Central memory CD8-positive, alpha-beta T cell (primary cell): Measurements from ENCODE around the gene VMP1.
"Not testable (repeated sequence)": the region's sequence is repeated elsewhere in the genome, so short reads cannot be mapped to it uniquely, and the experiment has no call there.

Experiments used
- ATAC-seq: fragments of 150-1000 bp; cut with Tn5 transposase; replicated peaks from 2 replicates; pipeline ENCODE4 v1.10.0; 2022; ENCODE audit warnings: mild to moderate bottlenecking, moderate FRiP score, moderate number of reproducible peaks; ENCODE audit not compliant: poor library complexity, severe bottlenecking; ENCODE audit errors: extremely low read depth
- DNase-seq, 2 donors: peaks; one replicate each; pipeline ENCODE4 v3.0.0; 2021; ENCODE audit warnings: low spot score in 2 of 2
- H3K27ac Mint-ChIP-seq: one replicate; pipeline ENCODE4 v1.8.0; 2022; ENCODE audit warnings: low read depth, mild to moderate bottlenecking, moderate library complexity, mixed read lengths
- H3K27me3 Mint-ChIP-seq: one replicate; pipeline ENCODE4 v1.8.0; 2022; ENCODE audit warnings: mixed read lengths
- H3K36me3 Mint-ChIP-seq: one replicate; pipeline ENCODE4 v1.8.0; 2022; ENCODE audit warnings: mild to moderate bottlenecking, moderate library complexity, mixed read lengths; ENCODE audit not compliant: insufficient read depth
- H3K4me1 Mint-ChIP-seq: one replicate; pipeline ENCODE4 v1.8.0; 2022; ENCODE audit warnings: mixed read lengths
- H3K4me3 Mint-ChIP-seq: one replicate; pipeline ENCODE4 v1.8.0; 2022; ENCODE audit warnings: mild to moderate bottlenecking, moderate library complexity, mixed read lengths
- H3K9me3 Mint-ChIP-seq: one replicate; pipeline ENCODE4 v1.8.0; 2022; ENCODE audit warnings: mixed read lengths

The VMP1 gene

DNA sequence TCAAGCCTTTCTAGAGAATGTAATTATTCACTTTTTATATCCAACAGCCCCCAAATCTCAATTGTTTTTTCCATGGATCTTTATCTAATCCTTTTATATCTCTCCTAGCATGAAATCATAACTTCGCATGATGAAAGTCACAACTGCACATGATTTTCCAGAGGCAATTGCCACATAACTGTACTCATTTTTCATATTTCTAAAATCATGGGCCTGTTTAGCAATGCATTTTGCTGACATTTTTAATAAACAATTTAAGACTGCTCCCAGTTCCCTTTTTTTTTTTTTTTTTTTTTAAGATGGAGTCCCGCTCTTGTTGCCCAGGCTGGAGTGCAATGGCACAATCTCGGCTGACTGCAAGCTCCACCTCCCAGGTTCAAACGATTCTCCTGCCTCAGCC, 83.5 kb downstream of the VMP1 start:
- Mint-ChIP-seq H3K27me3 (no peaks in the 10 kb centered on the region), H3K27ac (no peak overlapping the region), H3K4me3 (no peak overlapping the region), H3K4me1 (peaks cover 15% of the 10 kb centered on the region), H3K9me3 (no peaks in the 10 kb centered on the region), H3K36me3 (peaks cover 11% of the 10 kb centered on the region)
- DNase-seq (no peak), ATAC-seq (no peak)

DNA sequence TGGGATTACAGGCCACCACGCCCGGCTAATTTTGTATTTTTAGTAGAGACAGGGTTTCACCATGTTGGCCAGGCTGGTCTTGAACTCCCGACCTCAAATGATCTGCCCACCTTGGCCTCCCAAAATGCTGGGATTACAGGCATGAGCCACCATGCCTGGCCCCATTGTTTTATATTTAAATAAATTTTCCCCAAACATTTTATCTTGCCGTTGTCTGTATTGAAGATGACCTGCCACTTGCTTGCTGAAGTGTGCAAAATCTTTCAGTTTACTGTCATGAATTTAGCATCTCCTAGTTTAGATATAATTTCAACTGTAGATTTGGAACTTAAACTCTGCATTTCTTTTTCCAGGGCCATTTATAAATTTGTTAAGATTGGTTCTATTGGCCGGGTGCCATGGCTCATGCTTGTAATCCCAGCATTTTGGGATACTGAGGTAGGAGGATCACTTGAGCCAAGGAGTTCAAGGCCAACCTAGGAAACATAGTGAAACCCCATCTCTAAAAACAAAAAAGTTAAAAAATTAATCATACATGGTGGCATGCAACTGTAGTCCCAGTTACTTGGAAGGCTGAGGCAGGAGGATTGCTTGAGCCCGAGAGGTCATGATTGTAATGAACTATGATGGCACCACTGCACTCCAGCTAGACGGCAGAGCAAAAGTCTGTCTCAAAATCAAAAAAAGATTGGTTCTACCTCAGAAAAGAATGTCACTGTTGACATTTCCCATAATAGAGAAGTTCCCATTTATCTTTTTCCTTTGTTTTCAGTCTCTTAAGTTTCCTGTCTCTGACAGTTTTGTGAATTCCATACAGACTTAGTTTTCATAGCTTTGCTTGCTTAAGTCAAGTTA, 84.4 kb downstream of the VMP1 start:
- H3K36me3 Mint-ChIP-seq = peaks cover 5% of the 10 kb centered on the region
- no peak overlapping the region for H3K27ac Mint-ChIP-seq
- no peaks in the 10 kb centered on the region for H3K9me3 Mint-ChIP-seq
- no peak overlapping the region for H3K4me3 Mint-ChIP-seq
- ATAC-seq = no peak
- no peaks in the 10 kb centered on the region for H3K27me3 Mint-ChIP-seq
- peaks cover 7% of the 10 kb centered on the region for H3K4me1 Mint-ChIP-seq
- DNase-seq = no peak

DNA sequence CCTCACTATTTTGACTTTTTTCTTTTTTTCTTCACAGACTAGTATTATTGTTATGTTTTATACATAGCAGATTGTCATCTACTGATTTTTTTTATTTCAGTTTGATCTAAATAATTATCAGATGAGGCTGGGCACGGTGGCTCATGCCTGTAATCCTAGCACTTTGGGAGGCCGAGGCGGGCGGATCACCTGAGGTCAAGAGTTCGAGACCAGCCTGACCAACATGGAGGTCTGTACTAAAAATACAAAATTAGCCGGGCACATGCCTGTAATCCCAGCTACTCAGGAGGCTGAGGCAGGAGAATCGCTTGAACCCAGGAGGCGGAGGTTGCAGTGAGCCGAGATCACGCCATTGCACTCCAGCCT, 85.0 kb downstream of the VMP1 start:
- not testable (repeated sequence) for H3K36me3 Mint-ChIP-seq, H3K9me3 Mint-ChIP-seq, H3K27me3 Mint-ChIP-seq, DNase-seq, H3K4me1 Mint-ChIP-seq, H3K27ac Mint-ChIP-seq, H3K4me3 Mint-ChIP-seq, ATAC-seq

DNA sequence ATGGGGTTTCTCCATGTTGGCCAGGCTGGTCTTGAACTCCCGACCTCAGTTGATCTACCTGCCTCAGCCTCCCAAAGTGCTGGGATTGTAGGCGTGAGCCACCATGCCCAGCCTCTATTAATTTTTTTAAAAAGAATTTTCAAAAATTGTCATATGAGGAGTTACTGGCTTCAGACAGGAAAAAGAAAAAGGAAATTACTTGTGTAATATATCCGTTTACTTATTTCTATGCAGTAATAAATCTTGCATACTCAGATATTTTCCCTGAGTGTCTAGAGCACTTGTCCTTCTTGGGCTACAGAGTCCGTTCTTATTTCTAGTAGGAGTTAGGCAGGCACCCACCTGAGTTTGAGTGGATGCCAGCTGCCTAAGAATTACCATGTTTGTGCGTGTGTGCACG, 85.8 kb downstream of the VMP1 start:
- peaks cover 7% of the 10 kb centered on the region for H3K36me3 Mint-ChIP-seq
- no peak overlapping the region for H3K27ac Mint-ChIP-seq
- H3K27me3 Mint-ChIP-seq = no peaks in the 10 kb centered on the region

DNA sequence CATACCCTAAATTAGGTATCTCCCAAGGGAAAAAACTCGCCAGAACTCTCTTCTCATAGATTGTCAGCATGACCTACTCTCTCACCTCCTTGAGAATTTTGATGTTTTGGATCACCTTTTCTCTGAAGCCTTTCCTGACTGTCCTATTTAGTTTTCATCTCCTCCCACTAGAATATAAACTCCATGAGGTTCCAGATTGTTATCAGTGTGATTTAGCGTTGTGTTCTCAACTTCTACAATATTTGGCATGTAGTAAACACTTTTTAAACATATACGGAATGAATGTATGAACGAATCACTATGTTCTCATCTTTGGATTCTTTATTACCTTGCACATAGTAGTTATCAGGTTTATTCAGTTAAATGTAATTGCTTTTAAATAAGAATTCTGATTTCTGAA, 88.7 kb downstream of the VMP1 start:
- DNase-seq = no peak
- no peaks in the 10 kb centered on the region for H3K27me3 Mint-ChIP-seq

More for the DNA sequence above, 85.8 kb downstream of the VMP1 start:
- DNase-seq = no peak
- Mint-ChIP-seq H3K4me1 (peaks cover 2% of the 10 kb centered on the region), H3K9me3 (no peaks in the 10 kb centered on the region), H3K4me3 (no peak overlapping the region)
- no peak for ATAC-seq

DNA sequence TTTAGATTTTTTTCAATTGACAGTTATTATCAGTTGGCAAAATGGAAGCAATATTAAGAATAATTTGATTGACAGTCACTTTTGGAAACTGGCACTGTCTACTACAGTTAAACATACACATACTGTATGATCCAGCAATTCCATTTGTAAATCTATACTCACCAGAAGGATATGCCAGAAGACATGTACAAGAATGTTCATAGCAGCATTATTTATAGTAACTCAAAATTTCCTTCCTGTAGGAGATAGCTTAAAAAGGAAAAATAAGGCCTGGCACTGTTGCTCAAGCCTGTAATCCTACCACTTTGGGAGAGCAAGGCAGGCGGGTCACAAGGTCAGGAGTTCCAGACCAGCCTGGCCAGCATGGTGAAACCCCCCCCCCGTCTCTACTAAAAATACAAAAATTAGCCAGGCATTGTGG, 89.3 kb downstream of the VMP1 start:
- H3K4me3 Mint-ChIP-seq = no peak overlapping the region
- peaks cover 5% of the 10 kb centered on the region for H3K4me1 Mint-ChIP-seq
- H3K27me3 Mint-ChIP-seq = no peaks in the 10 kb centered on the region
- no peak for ATAC-seq
- H3K36me3 Mint-ChIP-seq = peaks cover 2% of the 10 kb centered on the region
- no peak for DNase-seq
- H3K9me3 Mint-ChIP-seq = no peaks in the 10 kb centered on the region
- H3K27ac Mint-ChIP-seq = no peak overlapping the region

More for the DNA sequence above, 88.7 kb downstream of the VMP1 start:
- Mint-ChIP-seq H3K36me3 (peaks cover 3% of the 10 kb centered on the region), H3K4me3 (no peak overlapping the region), H3K9me3 (no peaks in the 10 kb centered on the region), H3K4me1 (peaks cover 5% of the 10 kb centered on the region), H3K27ac (peak overlapping the region; percentile 6)
- no peak for ATAC-seq

DNA sequence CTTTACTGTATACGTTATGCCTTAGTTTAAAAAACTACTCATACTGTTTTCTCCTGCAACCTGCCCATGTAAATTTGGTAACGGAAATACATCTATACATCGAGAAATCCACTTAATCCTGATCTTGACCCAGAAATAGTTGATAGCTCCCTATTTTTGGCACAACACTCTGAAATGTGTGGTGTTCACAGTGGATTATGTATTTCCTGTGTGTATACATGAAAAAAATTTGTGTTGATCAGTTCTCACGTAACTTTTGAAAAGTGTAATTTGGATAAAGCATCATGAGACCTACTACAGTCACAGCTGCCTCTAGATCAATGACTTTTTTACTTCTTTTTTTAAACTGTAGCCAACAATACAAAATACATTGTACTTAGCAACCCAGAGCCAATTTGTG, 90.7 kb downstream of the VMP1 start:
- H3K27me3 Mint-ChIP-seq = no peaks in the 10 kb centered on the region
- no peaks in the 10 kb centered on the region for H3K9me3 Mint-ChIP-seq
- peak overlapping the region; percentile 61 for H3K27ac Mint-ChIP-seq
- H3K36me3 Mint-ChIP-seq = peaks cover 2% of the 10 kb centered on the region
- ATAC-seq (no peak), DNase-seq (no peak)
- H3K4me3 Mint-ChIP-seq = peak overlapping the region; percentile 11
- H3K4me1 Mint-ChIP-seq = peaks cover 5% of the 10 kb centered on the region

DNA sequence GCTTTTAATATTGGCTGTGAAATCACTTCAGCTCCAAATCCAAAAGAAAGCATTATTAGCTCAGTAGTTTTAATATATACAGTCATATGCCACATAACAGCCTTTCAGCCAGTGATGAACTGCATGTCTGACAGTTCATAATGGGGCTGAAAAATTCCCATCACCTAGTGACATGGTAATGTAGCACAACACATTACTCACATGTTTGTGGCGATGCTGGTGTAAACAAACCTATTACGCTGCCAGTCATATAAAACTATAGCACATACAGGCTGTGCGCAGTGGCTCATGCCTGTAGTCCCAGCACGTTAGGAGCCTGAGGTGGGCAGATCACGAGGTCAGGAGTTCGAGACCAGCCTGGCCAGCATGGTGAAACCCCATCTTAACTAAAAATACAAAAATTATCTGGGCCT, 93.1 kb downstream of the VMP1 start:
- Mint-ChIP-seq H3K36me3 (peaks cover 2% of the 10 kb centered on the region), H3K9me3 (no peaks in the 10 kb centered on the region), H3K4me3 (no peak overlapping the region), H3K27ac (peak overlapping the region; percentile 61), H3K4me1 (peaks cover 5% of the 10 kb centered on the region), H3K27me3 (no peaks in the 10 kb centered on the region)
- DNase-seq (no peak), ATAC-seq (peak; percentile 58)

DNA sequence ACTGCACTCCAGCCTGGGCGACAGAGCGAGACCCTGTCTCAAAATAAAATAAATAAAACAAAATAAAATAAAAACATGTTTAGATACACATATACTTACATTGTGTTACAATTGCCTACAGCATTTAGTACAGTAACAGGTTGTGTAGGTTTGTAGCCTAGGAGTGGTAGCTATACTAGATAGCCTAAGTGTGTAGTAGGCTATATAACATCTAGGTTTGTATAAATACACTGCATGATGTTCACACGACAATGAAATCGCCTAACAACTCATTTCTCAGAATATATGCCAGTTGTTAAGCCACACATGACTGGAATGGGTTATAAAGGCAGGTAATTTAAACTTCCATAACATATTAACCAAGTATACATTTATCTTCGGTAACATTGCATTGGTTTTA, 94.7 kb downstream of the VMP1 start:
- no peak overlapping the region for H3K4me3 Mint-ChIP-seq
- H3K4me1 Mint-ChIP-seq = peaks cover 5% of the 10 kb centered on the region
- DNase-seq = no peak
- peaks cover 2% of the 10 kb centered on the region for H3K36me3 Mint-ChIP-seq
- no peak overlapping the region for H3K27ac Mint-ChIP-seq
- H3K27me3 Mint-ChIP-seq = no peaks in the 10 kb centered on the region
- no peak for ATAC-seq
- no peaks in the 10 kb centered on the region for H3K9me3 Mint-ChIP-seq

DNA sequence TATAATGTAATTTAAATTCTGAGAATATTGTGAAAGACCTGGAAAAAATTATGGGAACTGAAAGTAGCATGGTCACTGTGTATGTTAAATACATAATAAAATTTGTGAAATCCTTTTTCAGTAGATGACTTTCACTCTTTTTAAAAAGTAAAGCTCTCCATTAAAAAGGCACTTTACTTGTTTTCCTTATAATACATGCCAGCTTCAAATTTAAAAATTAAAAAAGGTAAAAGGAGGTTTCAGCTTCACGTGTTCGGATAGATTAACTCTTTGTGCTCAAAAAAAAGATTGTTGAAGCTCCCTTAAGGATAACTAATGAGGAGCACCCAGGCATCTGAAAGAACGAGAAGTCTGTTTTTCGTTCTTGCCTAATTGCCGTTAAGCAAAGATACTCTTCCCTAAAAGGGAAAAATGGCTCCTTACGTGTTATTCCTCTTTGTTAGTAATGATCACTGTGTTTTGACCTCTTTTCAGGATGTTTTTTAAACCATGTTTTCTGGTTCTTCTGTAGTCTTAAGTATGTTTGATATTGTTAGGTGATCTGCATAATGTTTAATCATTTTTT, 97.5 kb downstream of the VMP1 start:
- peaks cover 2% of the 10 kb centered on the region for H3K36me3 Mint-ChIP-seq
- H3K4me1 Mint-ChIP-seq = no peaks in the 10 kb centered on the region
- no peak overlapping the region for H3K27ac Mint-ChIP-seq
- no peaks in the 10 kb centered on the region for H3K27me3 Mint-ChIP-seq
- no peak for DNase-seq
- no peaks in the 10 kb centered on the region for H3K9me3 Mint-ChIP-seq
- no peak overlapping the region for H3K4me3 Mint-ChIP-seq
- ATAC-seq = no peak

DNA sequence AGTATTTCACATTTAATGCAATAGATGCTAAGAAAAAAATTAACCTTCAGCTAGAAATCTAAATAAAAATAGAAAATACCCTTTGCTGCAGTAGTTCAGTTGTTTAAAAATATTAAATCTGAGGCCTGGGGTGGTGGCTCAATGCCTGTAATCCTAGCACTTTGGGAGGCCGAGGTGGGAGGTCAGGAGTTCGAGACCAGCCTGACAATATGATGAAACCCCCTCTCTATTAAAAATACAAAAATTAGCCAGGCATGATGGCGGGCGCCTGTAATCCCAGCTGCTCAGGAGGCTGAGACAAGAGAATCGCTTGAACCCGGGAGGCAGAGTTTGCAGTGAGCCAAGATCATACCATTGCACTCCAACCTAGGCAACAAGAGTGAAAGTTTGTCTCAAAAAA, 98.9 kb downstream of the VMP1 start:
- H3K27ac Mint-ChIP-seq, ATAC-seq, DNase-seq, H3K36me3 Mint-ChIP-seq, H3K9me3 Mint-ChIP-seq, H3K4me1 Mint-ChIP-seq, H3K27me3 Mint-ChIP-seq, H3K4me3 Mint-ChIP-seq: not testable (repeated sequence)

DNA sequence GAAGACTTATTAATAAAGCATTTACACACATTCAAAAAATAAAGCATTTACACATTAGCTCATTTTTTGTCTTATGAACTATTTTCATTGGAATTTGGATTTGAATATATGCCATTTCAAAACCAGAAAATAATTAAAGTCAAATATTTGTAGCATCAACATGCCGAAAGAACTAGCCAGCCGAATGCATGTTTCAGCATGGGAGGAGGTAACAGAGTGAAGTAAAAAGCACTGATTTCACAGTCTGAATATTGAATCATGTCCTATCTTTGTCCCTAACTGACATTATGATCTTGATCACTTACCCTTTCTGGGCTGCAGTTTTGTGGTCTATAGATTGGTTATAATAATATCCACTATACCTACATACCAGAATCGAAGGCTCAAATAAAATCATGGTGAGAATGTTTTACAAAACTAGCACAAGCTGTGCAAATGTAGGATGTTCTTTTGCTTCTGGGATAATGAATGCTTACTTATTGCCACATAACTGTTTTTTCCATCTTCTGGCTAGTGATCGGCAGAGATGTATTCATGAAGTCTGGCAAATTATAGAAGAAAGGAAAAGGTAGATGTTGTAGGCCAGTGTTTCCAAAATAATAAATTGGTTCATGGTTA, 100.5 kb downstream of the VMP1 start:
- no peaks in the 10 kb centered on the region for H3K9me3 Mint-ChIP-seq
- H3K27me3 Mint-ChIP-seq = no peaks in the 10 kb centered on the region
- H3K36me3 Mint-ChIP-seq = peaks cover 8% of the 10 kb centered on the region
- no peak overlapping the region for H3K27ac Mint-ChIP-seq
- ATAC-seq = no peak
- no peak overlapping the region for H3K4me3 Mint-ChIP-seq
- no peak for DNase-seq
- peaks cover 12% of the 10 kb centered on the region for H3K4me1 Mint-ChIP-seq

DNA sequence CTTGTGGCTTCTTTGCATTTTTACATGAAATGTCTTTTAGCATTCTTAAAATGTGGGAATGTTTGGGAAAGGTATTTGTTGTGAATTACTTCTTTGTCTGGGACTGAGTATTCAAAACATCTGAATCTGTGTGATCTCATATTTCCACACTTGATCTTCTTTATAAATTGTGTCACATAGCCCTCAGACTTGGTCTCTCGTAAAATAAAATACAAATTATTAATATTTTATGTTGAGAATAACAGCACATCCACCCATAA, 103.4 kb downstream of the VMP1 start:
- no peak overlapping the region for H3K4me3 Mint-ChIP-seq
- peaks cover 8% of the 10 kb centered on the region for H3K36me3 Mint-ChIP-seq
- no peak overlapping the region for H3K27ac Mint-ChIP-seq
- H3K27me3 Mint-ChIP-seq = no peaks in the 10 kb centered on the region
- ATAC-seq = no peak
- DNase-seq = no peak
- peaks cover 12% of the 10 kb centered on the region for H3K4me1 Mint-ChIP-seq
- no peaks in the 10 kb centered on the region for H3K9me3 Mint-ChIP-seq
